ENCODE data around the gene BTC. TPM values are rescaled to one million over a fixed set of nuclear protein-coding genes. Genes with fewer than 3 reads are reported as not detected.

Gene BTC
- total and polyA plus RNA-seq, 3 donors from 2014 or later: 0.87 to 1.1 (median 1.0) TPM

- Histone ChIP-seq H3K4me1 (no peaks in the 10 kb centered on the region), H3K36me3 (ENCODE audit: low read depth, missing control alignments) (no peaks in the 10 kb centered on the region), H3K4me3 (no peak overlapping the region), H3K27ac (no peak overlapping the region), H3K9me3 (no peaks in the 10 kb centered on the region), H3K27me3 (no peaks in the 10 kb centered on the region)
- TF ChIP-seq CTCF (IDR thresholded peaks at IDR 0.05) (no peak), POLR2A (IDR thresholded peaks at IDR 0.05) (no peak)
- 38 to 43% methylated on average over 2 of the region's 2 CpGs for WGBS, 2 donors
- intact Hi-C loops (cut with DNase I; ENCODE audit: low total_unique reads): no loop called here
- DNase-seq: no peak
Measured at GRCh38 chr4:74768857-74769525, 25.3 kb downstream of the BTC start.

- Histone ChIP-seq H3K4me3 (no peak overlapping the region), H3K27me3 (no peaks in the 10 kb centered on the region), H3K9me3 (no peaks in the 10 kb centered on the region), H3K36me3 (ENCODE audit: low read depth, missing control alignments) (no peaks in the 10 kb centered on the region), H3K27ac (no peak overlapping the region), H3K4me1 (no peaks in the 10 kb centered on the region)
- WGBS, 2 donors: 83 to 86% methylated on average over 2 of the region's 2 CpGs
- DNase-seq: no peak
- intact Hi-C loops (cut with DNase I; ENCODE audit: low total_unique reads): no loop called here
- TF ChIP-seq CTCF (IDR thresholded peaks at IDR 0.05) (no peak), POLR2A (IDR thresholded peaks at IDR 0.05) (no peak)
Measured at GRCh38 chr4:74764119-74764518, 30.2 kb downstream of the BTC start.

- 62 to 68% methylated on average over 5 of the region's 5 CpGs for WGBS, 2 donors
- H3K4me1 ChIP-seq: no peaks in the 10 kb centered on the region
- no peak for DNase-seq
- no peaks in the 10 kb centered on the region for H3K9me3 ChIP-seq
- no peak for TF ChIP-seq CTCF (IDR thresholded peaks at IDR 0.05)
- no peak for TF ChIP-seq POLR2A (IDR thresholded peaks at IDR 0.05)
- intact Hi-C loops (cut with DNase I; ENCODE audit: low total_unique reads): no loop called here
- no peak overlapping the region for H3K27ac ChIP-seq
- H3K36me3 ChIP-seq (ENCODE audit: low read depth, missing control alignments): no peaks in the 10 kb centered on the region
- H3K4me3 ChIP-seq: no peak overlapping the region
- H3K27me3 ChIP-seq: no peaks in the 10 kb centered on the region
Measured at GRCh38 chr4:74758551-74759145, 35.7 kb downstream of the BTC start.

DNA sequence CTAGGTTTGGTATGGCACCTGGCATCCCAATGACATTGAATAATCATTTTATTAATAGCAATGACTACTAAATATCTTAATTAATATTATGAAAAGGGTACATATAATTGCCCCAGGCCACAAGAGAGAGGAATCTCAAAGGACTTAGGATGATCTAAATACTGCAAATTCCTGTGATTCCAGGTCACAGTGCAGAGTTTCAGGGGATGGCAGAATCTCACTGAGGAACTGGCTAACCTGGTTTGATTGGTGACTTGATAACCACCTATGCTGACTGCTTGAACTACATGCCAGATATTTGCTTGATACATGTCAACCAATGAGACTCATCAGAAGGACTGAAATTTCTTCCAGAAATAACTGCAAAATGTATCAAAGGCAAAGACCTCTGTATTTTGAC, 37.2 kb downstream of the BTC start:
- intact Hi-C loops (cut with DNase I; ENCODE audit: low total_unique reads): no loop called here
- Histone ChIP-seq H3K9me3 (no peaks in the 10 kb centered on the region), H3K4me3 (no peak overlapping the region), H3K4me1 (no peaks in the 10 kb centered on the region), H3K27ac (no peak overlapping the region), H3K27me3 (no peaks in the 10 kb centered on the region), H3K36me3 (ENCODE audit: low read depth, missing control alignments) (no peaks in the 10 kb centered on the region)
- no peak for TF ChIP-seq POLR2A (IDR thresholded peaks at IDR 0.05)
- TF ChIP-seq CTCF (IDR thresholded peaks at IDR 0.05): no peak
- no peak for DNase-seq

GRCh38 chr4:74755486-74755885, 38.8 kb downstream of the BTC start:
- H3K27ac ChIP-seq: no peak overlapping the region
- no peaks in the 10 kb centered on the region for H3K4me1 ChIP-seq
- H3K4me3 ChIP-seq: no peak overlapping the region
- no peaks in the 10 kb centered on the region for H3K9me3 ChIP-seq
- no peaks in the 10 kb centered on the region for H3K27me3 ChIP-seq
- WGBS, 2 donors: 75 to 76% methylated on average over 7 of the region's 7 CpGs
- no peaks in the 10 kb centered on the region for H3K36me3 ChIP-seq (ENCODE audit: low read depth, missing control alignments)
- intact Hi-C loops (cut with DNase I; ENCODE audit: low total_unique reads): no loop called here
- no peak for TF ChIP-seq POLR2A (IDR thresholded peaks at IDR 0.05)
- TF ChIP-seq CTCF (IDR thresholded peaks at IDR 0.05): no peak
- DNase-seq: no peak

Measured in testis (tissue), 3 donors.